GM06990 (cell line): ENCODE measurements around the gene APBA2.

Source experiments
- DNase-seq: peaks from one replicate; pipeline ENCODE4 v3.0.0-alpha.2; 2011; ENCODE audit not compliant: insufficient read length; ENCODE audit errors: extremely low read depth
- H3K27me3 ChIP-seq: replicated peaks from 2 replicates; pipeline ENCODE4 v1.6.0; 2011; ENCODE audit warnings: low read length; ENCODE audit not compliant: control insufficient read depth, insufficient read depth
- H3K36me3 ChIP-seq: 2 replicates; pipeline ENCODE4 v1.5.1; 2011; ENCODE audit warnings: low read length; ENCODE audit not compliant: control insufficient read depth, insufficient read depth
- H3K4me3 ChIP-seq: replicated peaks from 2 replicates; pipeline ENCODE4 v1.5.1; 2011; ENCODE audit warnings: low read depth, mild to moderate bottlenecking, control low read depth, low read length
- CTCF ChIP-seq: IDR thresholded peaks from 2 replicates; pipeline ENCODE4 v1.5.1; 2011; ENCODE audit warnings: low read length, control low read depth, mild to moderate bottlenecking, inconsistent platforms; ENCODE audit not compliant: insufficient read depth, poor library complexity, severe bottlenecking

The APBA2 gene

GRCh38 chr15:29105151-29105854 lies 219.5 kb downstream of the APBA2 start:
- TF ChIP-seq CTCF = no peak
- no peaks in the 10 kb centered on the region; the same call in 1 of the 2 replicates for H3K27me3 ChIP-seq

GRCh38 chr15:29106116-29106515 lies 220.3 kb downstream of the APBA2 start:
- no peaks in the 10 kb centered on the region for H3K36me3 ChIP-seq
- DNase-seq = no peak
- H3K4me3 ChIP-seq = no peak overlapping the region
- no peak for TF ChIP-seq CTCF
- H3K27me3 ChIP-seq = no peaks in the 10 kb centered on the region; the same call in 1 of the 2 replicates

More at GRCh38 chr15:29105151-29105854, 219.5 kb downstream of the APBA2 start:
- H3K4me3 ChIP-seq = no peak overlapping the region
- H3K36me3 ChIP-seq = no peaks in the 10 kb centered on the region
- DNase-seq = no peak

- H3K27me3 ChIP-seq = no peaks in the 10 kb centered on the region; the same call in 1 of the 2 replicates
- TF ChIP-seq CTCF = no peak
- no peaks in the 10 kb centered on the region for H3K36me3 ChIP-seq
- H3K4me3 ChIP-seq = no peak overlapping the region
- no peak for DNase-seq
These were observed 220.9 kb downstream of the APBA2 start for GRCh38 chr15:29106551-29107290.

GRCh38 chr15:29107291-29107890 lies 221.6 kb downstream of the APBA2 start:
- no peaks in the 10 kb centered on the region for H3K36me3 ChIP-seq
- no peak for TF ChIP-seq CTCF
- no peak overlapping the region for H3K4me3 ChIP-seq
- no peaks in the 10 kb centered on the region; the same call in 1 of the 2 replicates for H3K27me3 ChIP-seq
- DNase-seq = no peak

GRCh38 chr15:29107971-29108645 lies 222.3 kb downstream of the APBA2 start:
- Histone ChIP-seq H3K27me3 (no peaks in the 10 kb centered on the region; the same call in 1 of the 2 replicates), H3K36me3 (no peaks in the 10 kb centered on the region), H3K4me3 (no peak overlapping the region)
- TF ChIP-seq CTCF = no peak
- DNase-seq = no peak
